ENCODE measurements around the gene TMC1. TPM values are rescaled to one million over a fixed set of nuclear protein-coding genes. Genes with fewer than 3 reads are reported as not detected.

Gene TMC1
- total and polyA plus RNA-seq, 5 donors = 0.05 to 0.45 TPM; not detected in 3

DNA sequence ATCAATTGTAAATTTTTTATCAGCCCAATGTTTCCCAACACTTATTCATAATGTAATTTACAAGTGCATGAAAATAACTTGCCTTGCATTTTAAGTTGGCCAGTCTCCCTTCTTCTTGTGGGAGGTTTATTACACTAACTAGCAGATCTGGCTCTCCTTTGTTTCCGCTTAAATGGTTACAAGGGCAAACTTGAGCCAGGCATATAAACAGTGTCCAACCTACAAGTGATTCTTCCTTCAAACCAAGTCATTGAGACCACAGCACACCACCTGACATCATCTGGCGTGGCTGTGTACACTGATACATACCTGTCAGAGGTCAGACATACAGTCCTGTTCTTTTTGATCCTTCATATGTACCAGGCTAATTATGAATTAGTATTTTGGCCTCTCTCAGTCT lies 351.3 kb downstream of the TMC1 start:
- Histone ChIP-seq H3K4me3 (ENCODE audit: low read length) (no peak overlapping the region), H3K27me3 (ENCODE audit: control insufficient read depth, insufficient read depth) (no peaks in the 10 kb centered on the region), H3K4me1 (ENCODE audit: control insufficient read depth, insufficient read depth, low read length) (peaks cover 3% of the 10 kb centered on the region), H3K9me3 (ENCODE audit: control insufficient read depth, low read length) (no peaks in the 10 kb centered on the region), H3K27ac (ENCODE audit: low read length) (no peak overlapping the region)
- intact Hi-C loops (cut with DNase I) = loop anchor here in 1 of 4 donors (5.0 kb wide), 1 partner anchor 155 kb away; no protein-coding TSS in a partner anchor
- WGBS = 80% methylated on average over 2 of the region's 2 CpGs
- no peak for ATAC-seq
- no peak for DNase-seq

DNA sequence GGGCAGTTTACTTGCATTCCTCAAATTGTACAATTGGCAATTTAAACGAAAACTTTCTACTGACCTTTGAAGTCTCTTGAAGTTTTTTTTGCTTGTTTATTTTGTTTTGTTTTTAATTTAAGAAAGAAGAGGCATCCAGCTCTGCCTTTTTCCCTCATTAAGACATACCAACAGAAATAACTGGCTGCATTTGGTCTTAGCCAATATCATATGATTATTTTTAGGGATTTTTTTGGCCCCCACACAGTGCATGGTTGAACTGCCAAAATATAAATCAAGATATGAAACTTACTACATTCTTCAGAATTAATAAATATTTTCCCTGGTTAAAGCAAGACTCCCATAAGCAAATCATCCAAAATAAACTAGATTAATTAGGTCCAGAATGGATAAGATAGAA lies 352.0 kb downstream of the TMC1 start:
- WGBS = 46% methylated on average over 1 of the region's 1 CpG
- no peaks in the 10 kb centered on the region for H3K27me3 ChIP-seq (ENCODE audit: control insufficient read depth, insufficient read depth)
- H3K9me3 ChIP-seq (ENCODE audit: control insufficient read depth, low read length) = no peaks in the 10 kb centered on the region
- H3K4me1 ChIP-seq (ENCODE audit: control insufficient read depth, insufficient read depth, low read length) = peaks cover 3% of the 10 kb centered on the region
- intact Hi-C loops (cut with DNase I) = loop anchor here in 1 of 4 donors (5.0 kb wide), 1 partner anchor 154 kb away; no protein-coding TSS in a partner anchor
- DNase-seq = no peak
- H3K27ac ChIP-seq (ENCODE audit: low read length) = no peak overlapping the region
- ATAC-seq = no peak
- no peak overlapping the region for H3K4me3 ChIP-seq (ENCODE audit: low read length)

DNA sequence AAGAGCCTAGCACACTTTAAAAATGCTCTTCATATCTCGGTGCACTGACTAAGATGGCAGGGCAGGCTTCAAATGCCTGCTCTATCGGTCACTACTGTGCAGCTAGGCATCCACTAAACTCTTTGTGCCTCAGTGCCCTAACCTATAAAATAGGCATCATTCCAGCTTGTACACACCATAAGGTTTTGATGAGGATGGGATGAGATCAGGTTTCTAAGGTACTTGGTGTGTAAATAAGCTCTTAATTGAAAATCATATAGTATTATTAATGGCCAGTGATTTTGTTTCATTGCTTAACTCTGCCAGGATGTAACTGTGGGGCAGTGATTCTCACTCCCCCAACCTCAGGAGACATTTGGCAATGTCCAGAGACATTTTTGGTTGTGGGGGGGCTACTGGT lies 352.9 kb downstream of the TMC1 start:
- H3K4me1 ChIP-seq (ENCODE audit: control insufficient read depth, insufficient read depth, low read length) = peaks cover 3% of the 10 kb centered on the region
- 88% methylated on average over 2 of the region's 2 CpGs for WGBS
- intact Hi-C loops (cut with DNase I) = loop anchor here in 1 of 4 donors (5.0 kb wide), 1 partner anchor 153 kb away; no protein-coding TSS in a partner anchor
- H3K4me3 ChIP-seq (ENCODE audit: low read length) = no peak overlapping the region
- H3K27ac ChIP-seq (ENCODE audit: low read length) = no peak overlapping the region
- DNase-seq (no peak), ATAC-seq (no peak)
- H3K9me3 ChIP-seq (ENCODE audit: control insufficient read depth, low read length) = no peaks in the 10 kb centered on the region
- H3K27me3 ChIP-seq (ENCODE audit: control insufficient read depth, insufficient read depth) = no peaks in the 10 kb centered on the region

DNA sequence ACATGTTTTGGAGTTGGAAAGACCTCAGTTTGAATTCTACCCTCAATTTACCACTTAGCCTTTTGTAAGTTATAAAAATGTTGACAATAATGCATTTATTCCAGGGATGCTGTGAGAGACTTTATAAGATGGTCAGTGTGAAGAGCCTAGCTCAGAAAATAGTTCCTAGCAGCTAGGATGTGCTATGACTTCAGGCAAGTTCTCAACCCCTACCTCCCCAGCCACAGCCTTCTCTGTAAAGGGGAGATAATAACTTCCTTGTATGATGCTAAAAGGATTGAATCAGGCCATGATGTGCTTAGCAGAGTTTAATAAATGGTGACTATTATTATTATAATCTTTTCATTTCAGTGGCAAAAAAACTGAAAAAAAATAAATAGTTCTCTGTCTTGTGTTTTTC lies 353.8 kb downstream of the TMC1 start:
- no peak for ATAC-seq
- intact Hi-C loops (cut with DNase I) = no loop called here
- H3K27me3 ChIP-seq (ENCODE audit: control insufficient read depth, insufficient read depth) = no peaks in the 10 kb centered on the region
- no peak overlapping the region for H3K4me3 ChIP-seq (ENCODE audit: low read length)
- DNase-seq = no peak
- H3K27ac ChIP-seq (ENCODE audit: low read length) = no peak overlapping the region
- no peaks in the 10 kb centered on the region for H3K9me3 ChIP-seq (ENCODE audit: control insufficient read depth, low read length)
- H3K4me1 ChIP-seq (ENCODE audit: control insufficient read depth, insufficient read depth, low read length) = peaks cover 3% of the 10 kb centered on the region

DNA sequence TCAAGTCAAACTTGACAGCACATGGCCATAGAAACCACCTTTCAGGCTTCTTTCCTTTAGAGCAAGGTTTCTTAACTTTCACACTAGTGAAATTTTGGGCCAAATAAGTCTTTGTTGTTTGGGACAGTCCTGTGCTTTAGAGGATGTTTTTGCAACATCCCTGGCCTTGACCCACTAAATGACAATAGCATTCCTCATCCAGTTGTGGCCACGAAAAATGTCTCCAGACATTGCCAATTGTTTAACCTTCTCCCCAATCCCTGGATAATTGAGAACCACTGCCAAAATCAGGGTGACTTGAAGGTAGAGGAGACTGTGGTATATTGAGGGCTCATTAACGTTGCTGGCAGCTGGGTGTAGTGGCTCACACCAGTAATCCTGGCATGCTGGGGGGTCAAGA lies 359.4 kb downstream of the TMC1 start:
- H3K27ac ChIP-seq (ENCODE audit: low read length) = no peak overlapping the region
- no peak for DNase-seq
- no peak for ATAC-seq
- no peaks in the 10 kb centered on the region for H3K27me3 ChIP-seq (ENCODE audit: control insufficient read depth, insufficient read depth)
- no peaks in the 10 kb centered on the region for H3K9me3 ChIP-seq (ENCODE audit: control insufficient read depth, low read length)
- H3K4me3 ChIP-seq (ENCODE audit: low read length) = no peak overlapping the region
- no peaks in the 10 kb centered on the region for H3K4me1 ChIP-seq (ENCODE audit: control insufficient read depth, insufficient read depth, low read length)
- intact Hi-C loops (cut with DNase I) = no loop called here
- 64% methylated on average over 2 of the region's 2 CpGs for WGBS

DNA sequence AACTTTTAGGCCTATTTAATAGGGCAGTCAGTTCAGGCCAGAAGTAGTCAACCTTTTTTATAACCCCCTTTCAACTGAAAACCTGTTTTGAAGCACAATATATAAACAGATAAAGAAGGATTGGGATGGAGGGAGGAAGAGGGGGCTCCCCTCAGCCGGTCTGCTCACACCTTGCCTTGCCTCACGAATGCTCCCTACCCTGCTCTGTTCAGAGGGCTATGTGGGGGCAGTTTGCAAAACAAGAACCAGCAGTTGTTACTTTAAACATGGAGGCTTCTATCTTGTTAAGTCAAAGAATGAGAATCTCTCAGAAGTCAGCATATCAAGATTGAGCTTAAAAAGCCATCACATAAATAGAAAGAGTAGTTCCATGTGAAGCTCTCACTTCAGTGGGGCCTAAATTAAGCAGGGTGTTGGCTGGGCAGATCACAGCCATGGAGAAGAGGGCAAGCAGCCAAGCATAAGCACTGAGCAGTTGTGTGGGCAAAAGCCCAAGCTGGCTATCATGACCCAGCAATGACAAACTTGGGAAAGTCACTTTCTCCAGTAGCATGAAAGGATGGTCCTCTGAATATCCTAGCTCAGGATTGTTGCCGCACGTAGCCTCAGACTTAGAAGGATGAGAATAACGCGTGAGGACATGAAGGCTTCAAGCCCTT lies 360.8 kb downstream of the TMC1 start:
- H3K27ac ChIP-seq (ENCODE audit: low read length) = peak overlapping the region; percentile 87
- peak; percentile 95 to 97 for ATAC-seq
- no peaks in the 10 kb centered on the region for H3K27me3 ChIP-seq (ENCODE audit: control insufficient read depth, insufficient read depth)
- peak; percentile 74 to 83 (median 77) for DNase-seq
- intact Hi-C loops (cut with DNase I) = no loop called here
- no peaks in the 10 kb centered on the region for H3K4me1 ChIP-seq (ENCODE audit: control insufficient read depth, insufficient read depth, low read length)
- no peak overlapping the region for H3K4me3 ChIP-seq (ENCODE audit: low read length)
- no peaks in the 10 kb centered on the region for H3K9me3 ChIP-seq (ENCODE audit: control insufficient read depth, low read length)
- 61% methylated on average over 6 of the region's 6 CpGs for WGBS

DNA sequence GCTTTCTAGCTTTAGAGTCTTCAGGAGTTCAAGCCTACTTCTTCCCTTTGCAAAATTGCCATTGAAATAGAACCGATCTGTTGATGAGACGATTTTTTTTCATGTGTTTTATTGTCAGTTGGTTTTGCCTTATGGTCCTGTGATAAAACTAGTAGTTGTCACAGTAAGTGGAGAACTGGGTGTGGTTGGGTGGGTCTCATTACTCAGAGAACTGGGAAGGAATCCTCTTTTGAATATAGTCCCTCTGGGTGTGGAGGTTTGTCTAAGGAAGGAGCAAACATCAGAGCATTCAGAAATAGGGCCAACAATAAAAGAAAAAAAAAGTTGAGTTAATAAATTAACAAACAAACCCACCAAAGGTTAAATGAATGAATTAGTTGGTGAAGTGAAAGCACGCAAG lies 362.5 kb downstream of the TMC1 start:
- DNase-seq (no peak), ATAC-seq (no peak)
- no peaks in the 10 kb centered on the region for H3K9me3 ChIP-seq (ENCODE audit: control insufficient read depth, low read length)
- WGBS = 93% methylated on average over 3 of the region's 3 CpGs
- H3K4me3 ChIP-seq (ENCODE audit: low read length) = no peak overlapping the region
- H3K4me1 ChIP-seq (ENCODE audit: control insufficient read depth, insufficient read depth, low read length) = no peaks in the 10 kb centered on the region
- H3K27ac ChIP-seq (ENCODE audit: low read length) = no peak overlapping the region
- intact Hi-C loops (cut with DNase I) = no loop called here
- H3K27me3 ChIP-seq (ENCODE audit: control insufficient read depth, insufficient read depth) = no peaks in the 10 kb centered on the region

DNA sequence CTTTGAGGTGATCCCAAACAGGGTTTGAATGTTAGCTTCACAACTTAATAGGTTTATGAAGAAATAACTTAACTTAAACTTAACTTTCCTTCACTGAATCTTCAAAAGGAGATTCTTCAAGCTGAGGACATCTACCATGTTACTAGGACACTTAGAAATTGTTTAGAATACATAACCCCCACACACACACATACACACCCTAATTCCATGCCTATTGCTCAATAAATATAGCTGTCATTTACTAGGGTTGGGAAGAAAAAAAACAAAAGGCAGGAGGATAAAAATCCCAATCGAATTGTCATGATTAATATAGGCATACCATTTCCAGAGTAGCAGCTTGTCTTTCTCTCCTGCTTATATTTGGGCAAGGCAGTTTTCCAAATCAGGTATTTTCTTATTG lies 363.1 kb downstream of the TMC1 start:
- Histone ChIP-seq H3K27ac (ENCODE audit: low read length) (no peak overlapping the region), H3K27me3 (ENCODE audit: control insufficient read depth, insufficient read depth) (no peaks in the 10 kb centered on the region), H3K4me3 (ENCODE audit: low read length) (no peak overlapping the region), H3K9me3 (ENCODE audit: control insufficient read depth, low read length) (no peaks in the 10 kb centered on the region), H3K4me1 (ENCODE audit: control insufficient read depth, insufficient read depth, low read length) (no peaks in the 10 kb centered on the region)
- intact Hi-C loops (cut with DNase I) = no loop called here
- 83% methylated on average over 1 of the region's 1 CpG for WGBS
- DNase-seq = no peak
- no peak for ATAC-seq

Other genes starting within 250 kb of the TMC1 start
- 100 to 1,000 TPM; 148 to 219 (median 169) TPM for gene ZFAND5, start 156.4 kb upstream of the TMC1 start, total RNA-seq
- 185 TPM for gene ZFAND5, start 156.4 kb upstream of the TMC1 start, polyA plus RNA-seq